Fibroblast of the aortic adventitia (primary cell): ENCODE data around the gene C10orf67. TPM values are rescaled to one million over a fixed set of nuclear protein-coding genes. Genes with fewer than 3 reads are reported as not detected.

Experiments used
- DNase-seq: peaks from one replicate; pipeline ENCODE4 v3.0.0-alpha.2; 2010; ENCODE audit warnings: low read depth
- H3K4me3 ChIP-seq: 2 replicates; pipeline ENCODE4 v1.5.1; 2011; ENCODE audit warnings: low read depth, mild to moderate bottlenecking, control low read depth, low read length, moderate library complexity
- total RNA-seq: library from RNA; depleted of rRNA; stranded (reverse); fragments of >200 nt; gene quantifications from 2 replicates; pipeline ENCODE4 v1.2.3, GENCODE V29; 2012; ENCODE audit warnings: low replicate concordance
- TF ChIP-seq, protein P1 (sequence below): IDR thresholded peaks from 2 replicates; pipeline ENCODE4 v1.5.1; 2011; ENCODE audit warnings: mild to moderate bottlenecking, low read length, control low read depth, inconsistent platforms; ENCODE audit not compliant: insufficient read depth

Gene C10orf67
- total RNA-seq, 1 donor, result 0.09 TPM

DNA sequence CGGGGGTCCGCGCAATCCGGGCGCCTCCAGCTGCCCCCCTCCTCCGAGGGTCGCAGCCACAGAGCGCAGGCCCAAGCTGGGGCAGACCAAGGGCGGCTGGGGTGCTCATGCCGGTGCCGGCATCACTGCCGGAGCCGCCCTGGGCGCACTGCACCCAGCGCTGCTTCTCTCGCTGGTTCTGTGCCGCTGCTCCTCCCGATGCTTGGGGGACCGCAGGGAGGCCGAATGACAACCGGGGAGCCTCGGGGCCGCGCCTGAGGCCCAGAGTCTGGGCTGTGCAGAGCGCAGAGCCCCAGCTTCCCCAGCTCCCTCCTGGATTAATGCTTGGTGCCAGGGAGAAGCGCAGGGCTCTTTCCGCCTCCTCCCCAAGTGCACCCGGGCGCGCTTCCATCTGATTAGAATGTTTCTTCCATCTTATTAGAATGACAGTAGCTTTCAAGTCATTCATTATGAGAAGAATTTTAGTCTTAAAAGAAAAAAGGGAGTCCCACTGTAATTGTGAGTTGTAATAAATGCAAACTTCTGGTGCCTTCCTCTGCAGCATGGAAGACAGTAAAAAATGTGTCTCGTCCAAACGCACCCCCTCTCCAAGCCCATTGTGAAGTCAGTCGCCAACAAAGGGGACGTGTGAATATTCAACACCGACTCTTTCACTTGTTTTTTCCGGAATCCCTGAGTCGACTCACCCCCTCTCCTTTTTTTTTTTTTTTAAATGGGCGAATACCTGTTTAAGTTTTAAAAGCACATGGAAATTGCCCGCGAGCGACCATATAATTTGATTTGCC is 172.0 kb downstream of the C10orf67 start:
- DNase-seq, result no peak
- H3K4me3 ChIP-seq, result no peak overlapping the region
- TF ChIP-seq, protein P1, sequence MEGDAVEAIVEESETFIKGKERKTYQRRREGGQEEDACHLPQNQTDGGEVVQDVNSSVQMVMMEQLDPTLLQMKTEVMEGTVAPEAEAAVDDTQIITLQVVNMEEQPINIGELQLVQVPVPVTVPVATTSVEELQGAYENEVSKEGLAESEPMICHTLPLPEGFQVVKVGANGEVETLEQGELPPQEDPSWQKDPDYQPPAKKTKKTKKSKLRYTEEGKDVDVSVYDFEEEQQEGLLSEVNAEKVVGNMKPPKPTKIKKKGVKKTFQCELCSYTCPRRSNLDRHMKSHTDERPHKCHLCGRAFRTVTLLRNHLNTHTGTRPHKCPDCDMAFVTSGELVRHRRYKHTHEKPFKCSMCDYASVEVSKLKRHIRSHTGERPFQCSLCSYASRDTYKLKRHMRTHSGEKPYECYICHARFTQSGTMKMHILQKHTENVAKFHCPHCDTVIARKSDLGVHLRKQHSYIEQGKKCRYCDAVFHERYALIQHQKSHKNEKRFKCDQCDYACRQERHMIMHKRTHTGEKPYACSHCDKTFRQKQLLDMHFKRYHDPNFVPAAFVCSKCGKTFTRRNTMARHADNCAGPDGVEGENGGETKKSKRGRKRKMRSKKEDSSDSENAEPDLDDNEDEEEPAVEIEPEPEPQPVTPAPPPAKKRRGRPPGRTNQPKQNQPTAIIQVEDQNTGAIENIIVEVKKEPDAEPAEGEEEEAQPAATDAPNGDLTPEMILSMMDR, result no peak

- TF ChIP-seq, protein P1, result no peak
- no peak overlapping the region for H3K4me3 ChIP-seq
- DNase-seq, result peak; percentile 38
These were observed 173.2 kb downstream of the C10orf67 start for GRCh38 chr10:23171232-23171876.

DNA sequence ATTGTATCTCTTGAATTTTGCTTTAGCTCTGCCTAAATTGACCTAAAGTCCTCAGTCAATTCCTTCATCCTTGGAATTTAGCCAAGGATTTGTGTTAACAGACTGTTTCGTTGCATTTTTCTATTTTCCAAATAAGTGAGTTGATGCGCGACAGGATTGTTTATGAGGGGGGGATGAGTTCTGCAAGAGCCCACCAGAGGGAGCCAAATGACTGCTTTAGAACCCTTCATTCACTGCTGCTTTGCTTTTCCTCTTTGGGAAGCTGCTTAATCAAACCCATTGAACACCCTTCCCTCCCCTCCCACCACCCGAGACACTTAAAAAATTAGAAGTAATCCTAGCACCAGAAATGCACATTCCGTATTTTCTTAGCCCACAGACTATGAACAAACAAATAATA is 186.2 kb downstream of the C10orf67 start:
- peak; percentile 71 for DNase-seq
- H3K4me3 ChIP-seq, result no peak overlapping the region
- TF ChIP-seq, protein P1, result peak; percentile 93

GRCh38 chr10:23157691-23158369 is 186.8 kb downstream of the C10orf67 start:
- H3K4me3 ChIP-seq, result no peak overlapping the region
- peak; percentile 43 for DNase-seq
- TF ChIP-seq, protein P1, result peak; percentile 42

DNA sequence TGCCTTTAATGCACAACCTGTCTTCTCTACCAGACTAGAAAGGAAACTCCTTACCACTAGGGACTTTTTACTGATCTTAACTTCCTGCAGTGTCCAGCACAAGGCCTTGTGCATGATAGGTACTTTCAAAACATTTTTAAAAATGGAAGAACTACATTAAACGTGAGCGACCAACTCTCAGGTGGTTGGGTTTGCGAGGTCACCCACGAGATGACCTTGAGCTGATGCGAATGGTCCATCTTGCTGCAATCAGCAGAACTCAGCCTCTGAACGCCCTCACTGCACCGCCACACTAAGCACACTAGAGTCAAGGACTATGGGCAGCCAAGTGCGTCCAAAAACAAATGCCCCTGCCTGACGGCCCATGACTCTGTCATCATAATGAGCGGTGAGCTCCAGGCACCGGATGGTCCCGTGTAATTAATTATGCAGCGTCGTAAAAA is 187.3 kb downstream of the C10orf67 start:
- TF ChIP-seq, protein P1, result no peak
- no peak for DNase-seq

DNA sequence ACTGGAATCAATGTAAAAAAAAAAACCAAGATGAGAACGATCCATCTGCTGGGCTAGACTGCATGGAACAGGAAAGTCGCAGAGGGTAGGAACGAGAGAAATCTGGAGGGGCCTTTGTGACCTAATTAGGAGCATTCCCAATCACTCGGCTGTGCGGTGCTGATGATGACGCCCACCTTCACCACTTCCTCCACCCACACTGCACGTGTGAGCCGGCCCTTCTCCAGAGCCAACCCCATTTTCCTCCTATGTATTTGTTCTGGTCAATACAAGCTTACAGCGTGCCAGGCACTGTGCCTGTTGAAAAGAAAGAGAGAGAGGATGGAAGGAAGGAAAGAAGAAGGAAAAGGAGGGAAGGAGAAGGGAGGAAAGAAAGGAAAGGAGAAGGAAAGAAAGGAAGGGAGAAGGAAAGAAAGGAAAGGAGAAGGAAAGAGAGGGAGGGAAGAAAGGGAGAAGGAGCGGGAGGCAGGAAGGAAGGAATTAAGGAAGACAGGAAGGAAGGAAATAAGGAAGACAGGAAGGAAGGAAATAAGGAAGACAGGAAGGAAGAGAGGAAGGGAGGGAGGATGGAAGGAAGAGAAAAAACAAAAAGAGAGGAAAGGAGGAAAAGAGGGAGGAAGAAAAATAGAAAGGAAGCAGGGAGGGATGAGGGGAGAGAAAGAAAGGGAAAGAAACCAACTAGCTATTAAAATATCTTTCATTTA is 188.0 kb downstream of the C10orf67 start:
- TF ChIP-seq, protein P1, result no peak
- no peak overlapping the region for H3K4me3 ChIP-seq
- no peak for DNase-seq

More for the DNA sequence above, 187.3 kb downstream of the C10orf67 start:
- H3K4me3 ChIP-seq, result no peak overlapping the region
